ENCODE data around the gene MT1HL1. TPM values are rescaled to one million over a fixed set of nuclear protein-coding genes. Genes with fewer than 3 reads are reported as not detected.

MT1HL1 gene
- total and polyA plus RNA-seq, 4 donors: 0.78 TPM; not detected in 3

GRCh38 chr1:236978740-236979139 lies 25.5 kb downstream of the MT1HL1 start:
- Histone ChIP-seq H3K27me3 (ENCODE audit: control insufficient read depth in 4 of 4, insufficient read depth in 4 of 4, low read length in 3 of 4) (no peaks in the 10 kb centered on the region), H3K27ac (ENCODE audit: low read depth in 1 of 2, low read length in 2 of 2) (no peak overlapping the region), H3K36me3 (ENCODE audit: control insufficient read depth in 4 of 4, insufficient read depth in 3 of 4, low read depth in 1 of 4, low read length in 3 of 4) (no peaks in the 10 kb centered on the region), H3K9ac (ENCODE audit: low read depth in 1 of 2, low read length in 2 of 2) (no peak overlapping the region), H3K9me3 (ENCODE audit: control insufficient read depth in 4 of 4, low read length in 3 of 4) (peaks cover 0 to 5% (median 0%) of the 10 kb centered on the region in 4 donors), H3K4me1 (ENCODE audit: control insufficient read depth in 4 of 4, insufficient read depth in 4 of 4, low read length in 3 of 4) (no peaks in the 10 kb centered on the region), H3K4me3 (ENCODE audit: low read depth in 1 of 3, low read length in 3 of 3) (no peak overlapping the region)
- DNase-seq (ENCODE audit: low spot score): no peak
- 86% methylated on average over 14 of the region's 14 CpGs for WGBS
- TF ChIP-seq ZBTB33 (IDR thresholded peaks at IDR 0.05): no peak
- TF ChIP-seq TAF1 (conservative IDR thresholded peaks at IDR 0.05): no peak
- no peak for TF ChIP-seq SP1 (IDR thresholded peaks at IDR 0.05)
- no peak for TF ChIP-seq REST (IDR thresholded peaks at IDR 0.05)
- TF ChIP-seq FOXA2 (IDR thresholded peaks at IDR 0.05): no peak
- TF ChIP-seq CTCF (IDR thresholded peaks at IDR 0.05; ENCODE audit: low read depth, low read length, missing input control): no peak
- TF ChIP-seq HNF4A (conservative IDR thresholded peaks at IDR 0.05): no peak
- TF ChIP-seq RAD21 (IDR thresholded peaks at IDR 0.05): no peak
- TF ChIP-seq NR2F2 (IDR thresholded peaks at IDR 0.05): no peak
- TF ChIP-seq YY1 (IDR thresholded peaks at IDR 0.05): no peak
- TF ChIP-seq EGR1 (IDR thresholded peaks at IDR 0.05; ENCODE audit: low read depth in 2 of 2): no peak

GRCh38 chr1:236975461-236975860 lies 28.8 kb downstream of the MT1HL1 start:
- Histone ChIP-seq H3K9me3 (ENCODE audit: control insufficient read depth in 4 of 4, low read length in 3 of 4) (peaks cover 0 to 5% (median 0%) of the 10 kb centered on the region in 4 donors), H3K27ac (ENCODE audit: low read depth in 1 of 2, low read length in 2 of 2) (no peak overlapping the region), H3K9ac (ENCODE audit: low read depth in 1 of 2, low read length in 2 of 2) (no peak overlapping the region), H3K36me3 (ENCODE audit: control insufficient read depth in 4 of 4, insufficient read depth in 3 of 4, low read depth in 1 of 4, low read length in 3 of 4) (no peaks in the 10 kb centered on the region), H3K4me3 (ENCODE audit: low read depth in 1 of 3, low read length in 3 of 3) (no peak overlapping the region), H3K4me1 (ENCODE audit: control insufficient read depth in 4 of 4, insufficient read depth in 4 of 4, low read length in 3 of 4) (no peaks in the 10 kb centered on the region), H3K27me3 (ENCODE audit: control insufficient read depth in 4 of 4, insufficient read depth in 4 of 4, low read length in 3 of 4) (no peaks in the 10 kb centered on the region)
- no peak for DNase-seq (ENCODE audit: low spot score)
- 82% methylated on average over 6 of the region's 6 CpGs for WGBS
- TF ChIP-seq CTCF (IDR thresholded peaks at IDR 0.05; ENCODE audit: low read depth, low read length, missing input control): no peak
- TF ChIP-seq REST (IDR thresholded peaks at IDR 0.05): no peak
- no peak for TF ChIP-seq MAX (IDR thresholded peaks at IDR 0.05)
- no peak for TF ChIP-seq RXRA (IDR thresholded peaks at IDR 0.05)
- TF ChIP-seq YY1 (IDR thresholded peaks at IDR 0.05): no peak
- TF ChIP-seq HNF4A (conservative IDR thresholded peaks at IDR 0.05): no peak
- no peak for TF ChIP-seq NR2F2 (IDR thresholded peaks at IDR 0.05)
- TF ChIP-seq TAF1 (conservative IDR thresholded peaks at IDR 0.05): no peak
- no peak for TF ChIP-seq RAD21 (IDR thresholded peaks at IDR 0.05)
- TF ChIP-seq ATF3 (IDR thresholded peaks at IDR 0.05): no peak
